Neural cell (in vitro differentiated cells): ENCODE results near the gene LYRM2. TPM values are rescaled to one million over a fixed set of nuclear protein-coding genes. Genes with fewer than 3 reads are reported as not detected.
"Not testable (repeated sequence)": the region's sequence is repeated elsewhere in the genome, so short reads cannot be mapped to it uniquely, and the experiment has no call there.

Source experiments
- H2AFZ ChIP-seq: fragments of 200-600, 300-800 bp; sonication (generic), shearing (Covaris generic); 2 replicates; pipeline ENCODE4 v1.6.0; 2014; ENCODE audit warnings: low read depth, mild to moderate bottlenecking, antibody characterized with exemption, low read length, moderate library complexity
- H3F3A ChIP-seq: fragments of 200-600 bp; shearing (Covaris generic); 2 replicates; pipeline ENCODE4 v1.6.1; 2016; ENCODE audit warnings: mild to moderate bottlenecking, moderate library complexity, mixed read lengths, antibody characterized with exemption, low read length; ENCODE audit not compliant: insufficient read depth, poor library complexity, severe bottlenecking
- H3K27ac ChIP-seq: fragments of 200-600, 300-800 bp; sonication (generic), shearing (Covaris generic); 2 replicates; pipeline ENCODE4 v1.5.1; 2014; ENCODE audit warnings: mild to moderate bottlenecking, low read length, moderate library complexity
- H3K27me3 ChIP-seq: fragments of 300-800, 200-600 bp; sonication (generic), shearing (Covaris generic); 2 replicates; pipeline ENCODE4 v1.6.0; 2014; ENCODE audit warnings: mild to moderate bottlenecking, low read depth, low read length, moderate library complexity; ENCODE audit not compliant: insufficient read depth
- H3K36me3 ChIP-seq: fragments of 300-800, 200-600 bp; sonication (generic), shearing (Covaris generic); 2 replicates; pipeline ENCODE4 v1.5.1; 2014; ENCODE audit warnings: mild to moderate bottlenecking, antibody characterized with exemption, low read length, moderate library complexity; ENCODE audit not compliant: insufficient read depth
- H3K4me2 ChIP-seq: fragments of 300-800, 200-600 bp; sonication (generic), shearing (Covaris generic); 2 replicates; pipeline ENCODE4 v1.6.0; 2014; ENCODE audit warnings: mild to moderate bottlenecking, low read length
- H3K4me3 ChIP-seq: fragments of 300-800, 200-600 bp; sonication (generic), shearing (Covaris generic); 2 replicates; pipeline ENCODE4 v1.5.1; 2014; ENCODE audit warnings: mild to moderate bottlenecking, low read length, moderate library complexity
- H3K79me2 ChIP-seq: fragments of 200-600 bp; shearing (Covaris generic); replicated peaks from 2 replicates; pipeline ENCODE4 v1.6.0; 2014; ENCODE audit warnings: mild to moderate bottlenecking, low read length, moderate library complexity; ENCODE audit not compliant: insufficient read depth
- H3K9ac ChIP-seq: fragments of 300-800, 200-600 bp; sonication (generic), shearing (Covaris generic); 2 replicates; pipeline ENCODE4 v1.6.1; 2016; ENCODE audit warnings: mild to moderate bottlenecking, low read length, mixed read lengths
- H3K9me2 ChIP-seq: fragments of 200-600 bp; shearing (Covaris generic); 2 replicates; pipeline ENCODE4 v1.6.1; 2016; ENCODE audit warnings: mild to moderate bottlenecking, low read length, mixed read lengths; ENCODE audit not compliant: insufficient read depth
- H3K9me3 ChIP-seq: fragments of 200-600, 300-800 bp; sonication (generic), shearing (Covaris generic); 2 replicates; pipeline ENCODE4 v1.6.1; 2016; ENCODE audit warnings: mild to moderate bottlenecking, mixed run types, low read length, moderate library complexity, mixed read lengths
- H4K20me1 ChIP-seq: fragments of 200-600 bp; shearing (Covaris generic); 2 replicates; pipeline ENCODE4 v1.6.1; 2016; ENCODE audit warnings: mild to moderate bottlenecking, mixed run types; ENCODE audit not compliant: insufficient read depth
- CTCF ChIP-seq: fragments of 450-650 bp; IDR thresholded peaks from 2 replicates; pipeline ENCODE4 v1.5.1; 2014; ENCODE audit warnings: antibody characterized with exemption, mild to moderate bottlenecking, moderate library complexity; ENCODE audit not compliant: poor library complexity, severe bottlenecking
- EP300 ChIP-seq: fragments of 450-650 bp; conservative IDR thresholded peaks from 2 replicates; pipeline ENCODE4 v1.6.1; 2014; ENCODE audit warnings: antibody characterized with exemption, mild to moderate bottlenecking, moderate library complexity; ENCODE audit not compliant: poor library complexity, severe bottlenecking
- EZH2 ChIP-seq: fragments of 200-600, 300-800 bp; shearing (Covaris generic), sonication (generic); IDR thresholded peaks from 2 replicates; pipeline ENCODE4 v1.6.1; 2014; ENCODE audit warnings: antibody characterized with exemption, low read length, borderline replicate concordance, mild to moderate bottlenecking; ENCODE audit not compliant: insufficient read depth, poor library complexity, severe bottlenecking
- MXI1 ChIP-seq: fragments of 450-650 bp; conservative IDR thresholded peaks from 2 replicates; pipeline ENCODE4 v1.6.1; 2014; ENCODE audit warnings: antibody characterized with exemption, mild to moderate bottlenecking; ENCODE audit not compliant: poor library complexity, severe bottlenecking
- POLR2AphosphoS5 ChIP-seq: IDR thresholded peaks from 2 replicates; pipeline ENCODE4 v1.6.1; 2012
- RAD21 ChIP-seq: fragments of 450-650 bp; conservative IDR thresholded peaks from 2 replicates; pipeline ENCODE4 v1.6.1; 2014; ENCODE audit warnings: antibody characterized with exemption, mild to moderate bottlenecking, moderate library complexity
- REST ChIP-seq: IDR thresholded peaks from 2 replicates; pipeline ENCODE4 v1.6.1; 2012; ENCODE audit warnings: borderline replicate concordance
- SMC3 ChIP-seq: fragments of 450-650 bp; conservative IDR thresholded peaks from 2 replicates; pipeline ENCODE4 v1.6.1; 2014; ENCODE audit warnings: antibody characterized with exemption, mild to moderate bottlenecking, moderate library complexity; ENCODE audit not compliant: poor library complexity
- TAF1 ChIP-seq: IDR thresholded peaks from 2 replicates; pipeline ENCODE4 v1.6.1; 2012; ENCODE audit warnings: low read depth
- polyA plus RNA-seq: library from polyadenylated mRNA; depleted of rRNA; stranded (reverse); fragments of >200 nt; gene quantifications from 2 replicates; pipeline ENCODE4 v1.2.3, GENCODE V29; 2014

Gene LYRM2
- polyA plus RNA-seq, 1 donor from 2014 or later, result 25.5 TPM

- Histone ChIP-seq H3K9me2 (no peaks in the 10 kb centered on the region), H3K4me3 (no peak overlapping the region), H3K27ac (no peak overlapping the region), H4K20me1 (no peaks in the 10 kb centered on the region), H3K27me3 (no peaks in the 10 kb centered on the region), H3K79me2 (peaks cover 14% of the 10 kb centered on the region), H3K36me3 (peaks cover 5% of the 10 kb centered on the region), H2AFZ (no peak overlapping the region), H3K4me2 (no peak overlapping the region), H3F3A (no peaks in the 10 kb centered on the region), H3K9ac (no peak overlapping the region), H3K9me3 (no peaks in the 10 kb centered on the region)
- TF ChIP-seq SMC3 (no peak), EP300 (no peak), CTCF (no peak), RAD21 (no peak), POLR2AphosphoS5 (no peak), TAF1 (no peak), REST (no peak), MXI1 (no peak), EZH2 (no peak)
Measured at GRCh38 chr6:89642956-89643355, 4.4 kb upstream of the LYRM2 start.

GRCh38 chr6:89641581-89641980, 3.0 kb upstream of the LYRM2 start:
- not testable (repeated sequence) for H2AFZ ChIP-seq, H3K27me3 ChIP-seq, H3K9me3 ChIP-seq, H4K20me1 ChIP-seq, H3K4me3 ChIP-seq, H3K9ac ChIP-seq, H3F3A ChIP-seq, H3K9me2 ChIP-seq, H3K27ac ChIP-seq, H3K36me3 ChIP-seq, H3K4me2 ChIP-seq
- H3K79me2 ChIP-seq, result peaks cover 21% of the 10 kb centered on the region

GRCh38 chr6:89640804-89641203, 2.3 kb upstream of the LYRM2 start:
- Histone ChIP-seq H3K27me3 (no peaks in the 10 kb centered on the region), H3K4me2 (no peak overlapping the region), H3K9ac (no peak overlapping the region), H4K20me1 (no peaks in the 10 kb centered on the region), H3K4me3 (no peak overlapping the region), H3F3A (no peaks in the 10 kb centered on the region), H2AFZ (no peak overlapping the region), H3K9me2 (no peaks in the 10 kb centered on the region), H3K79me2 (peaks cover 21% of the 10 kb centered on the region), H3K9me3 (no peaks in the 10 kb centered on the region), H3K36me3 (peaks cover 5% of the 10 kb centered on the region), H3K27ac (no peak overlapping the region)
- TF ChIP-seq EZH2 (no peak), TAF1 (no peak), RAD21 (no peak), SMC3 (no peak), EP300 (no peak), REST (no peak), POLR2AphosphoS5 (no peak)
